ENCODE measurements around the gene RAP1GAP.
"Not testable (repeated sequence)": the region's sequence is repeated elsewhere in the genome, so short reads cannot be mapped to it uniquely, and the experiment has no call there.

RAP1GAP gene

DNA sequence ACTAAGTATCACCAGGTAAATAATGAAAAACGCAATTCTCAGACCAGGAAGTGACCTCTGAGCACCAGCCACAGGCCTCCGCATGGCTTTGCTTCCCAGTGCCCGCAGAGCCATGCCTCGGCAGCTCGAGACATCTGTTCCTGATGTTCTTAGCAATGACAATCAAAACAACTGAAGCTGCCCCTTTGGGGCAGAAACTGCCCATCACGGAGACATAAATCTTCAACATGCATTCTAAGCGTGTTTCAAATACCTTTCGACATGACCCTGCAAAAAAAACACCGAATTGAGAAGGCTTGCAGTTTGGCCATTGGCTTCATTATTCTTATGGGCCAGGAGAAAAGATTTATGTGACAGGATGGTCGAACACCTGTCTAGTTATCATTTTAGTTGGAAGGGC, 5.8 kb upstream of the RAP1GAP start:
- DNase-seq, result no peak

- DNase-seq, result not testable (repeated sequence)
These were observed 4.7 kb upstream of the RAP1GAP start for GRCh38 chr1:21673853-21674252.

GRCh38 chr1:21673277-21673780, 4.2 kb upstream of the RAP1GAP start:
- no peak for DNase-seq

- no peak for DNase-seq
These were observed 3.5 kb upstream of the RAP1GAP start for GRCh38 chr1:21672478-21673276.

DNA sequence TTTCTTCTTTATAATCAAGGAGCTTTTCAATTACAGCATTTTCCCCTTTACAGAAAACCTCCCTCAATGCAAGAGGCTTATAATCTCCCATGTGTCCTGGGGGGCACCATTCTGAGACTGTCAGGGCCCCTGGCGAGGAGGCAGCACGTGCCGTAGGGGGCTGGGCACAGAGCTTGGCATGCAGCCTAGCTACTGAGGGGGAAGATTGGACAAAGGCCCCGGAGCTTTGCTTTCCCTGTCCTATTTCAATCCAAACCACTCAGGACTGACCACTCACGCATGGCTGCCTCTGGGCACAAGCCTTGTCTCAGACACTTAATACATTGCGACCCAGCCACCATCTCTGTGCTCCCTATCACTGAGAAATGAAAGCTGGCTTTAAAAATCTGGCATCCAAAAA, 2.8 kb upstream of the RAP1GAP start:
- no peak for DNase-seq

DNA sequence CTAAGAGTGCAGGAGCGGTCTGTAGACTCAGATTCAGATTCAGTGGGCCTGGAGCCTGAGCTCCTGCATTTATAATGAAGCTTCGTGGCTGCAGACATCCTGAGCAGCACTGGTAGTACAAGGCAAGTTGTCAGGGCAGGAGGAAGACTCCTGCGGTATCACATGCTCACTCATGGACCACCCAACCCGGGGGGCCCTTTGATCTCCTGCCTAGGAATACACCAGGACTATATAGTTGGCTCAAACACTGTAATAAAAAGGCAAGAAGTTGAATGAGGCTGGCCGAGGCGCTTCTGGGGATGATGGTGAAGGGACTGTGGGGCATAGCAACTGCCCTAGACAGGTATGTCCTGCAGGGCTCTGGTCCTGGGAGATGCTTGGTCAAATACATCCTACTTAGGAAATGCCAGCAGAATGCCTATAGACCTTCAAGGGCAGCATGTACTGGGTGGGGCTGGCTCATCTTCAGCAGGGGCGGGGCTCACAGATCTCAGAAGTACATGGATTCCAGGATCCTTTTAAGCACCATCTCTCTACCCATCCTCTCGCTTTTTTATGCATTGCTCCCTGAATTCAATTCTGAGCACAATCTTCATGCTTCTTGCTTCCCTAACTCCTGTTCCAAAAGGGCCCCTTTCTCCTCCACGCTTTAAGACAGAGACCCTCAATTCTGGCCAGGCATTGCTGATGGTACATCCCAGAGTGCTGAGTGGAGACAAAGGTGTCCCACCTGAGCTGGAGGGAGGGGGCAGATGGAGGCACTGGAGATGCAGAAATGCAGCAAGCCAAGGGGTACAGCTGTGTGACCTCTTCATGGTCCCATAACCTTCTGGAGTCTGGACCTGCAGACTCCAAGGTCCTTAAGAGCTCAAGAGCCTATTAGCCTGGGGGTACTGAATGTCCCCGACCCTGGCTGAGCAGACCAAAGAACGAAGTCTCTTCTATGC, 2.1 kb upstream of the RAP1GAP start:
- DNase-seq, result no peak

DNA sequence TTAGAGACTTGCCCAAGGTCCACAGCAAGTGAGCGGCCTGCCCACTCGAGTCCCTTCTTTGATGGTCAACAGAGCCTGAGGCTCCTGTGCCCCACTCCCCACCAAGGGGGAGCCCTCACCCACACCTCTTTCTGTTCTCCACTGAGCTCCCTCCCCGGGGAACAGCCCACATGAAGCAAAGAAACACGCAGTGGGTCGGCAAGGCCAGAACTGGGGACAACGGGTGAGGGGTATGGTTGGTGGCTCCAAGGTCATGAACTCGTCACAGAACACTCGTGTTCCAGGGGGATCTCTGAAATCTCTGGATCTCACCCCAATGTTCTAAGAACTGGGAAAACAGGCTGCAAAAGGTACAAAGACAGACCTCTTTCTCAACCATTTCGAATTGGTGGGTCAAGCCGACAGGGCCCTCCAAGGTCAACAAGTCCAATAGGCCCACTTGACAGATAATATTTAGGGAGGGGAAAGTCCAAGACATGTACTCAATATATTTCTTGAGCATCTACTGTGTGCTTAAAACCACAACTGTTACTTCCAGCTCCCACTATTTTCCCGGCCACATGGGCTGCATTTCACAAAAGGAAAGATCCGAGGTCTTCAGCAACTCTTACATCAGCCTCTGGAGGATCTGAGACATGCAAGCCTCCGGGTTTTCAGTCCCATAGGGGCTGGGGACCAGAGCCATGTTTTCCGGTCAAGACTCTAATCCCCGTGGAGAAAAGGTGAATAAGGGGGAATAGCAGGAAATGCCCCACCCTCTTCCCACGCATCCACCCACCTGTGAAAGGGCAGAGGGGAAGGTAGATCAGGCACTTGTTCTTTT, 1.1 kb upstream of the RAP1GAP start:
- DNase-seq, result no peak

- DNase-seq, result no peak
These were observed 253 bp downstream of the RAP1GAP start for GRCh38 chr1:21668951-21669257.

- no peak for DNase-seq
These were observed 766 bp downstream of the RAP1GAP start for GRCh38 chr1:21668232-21668950.

DNA sequence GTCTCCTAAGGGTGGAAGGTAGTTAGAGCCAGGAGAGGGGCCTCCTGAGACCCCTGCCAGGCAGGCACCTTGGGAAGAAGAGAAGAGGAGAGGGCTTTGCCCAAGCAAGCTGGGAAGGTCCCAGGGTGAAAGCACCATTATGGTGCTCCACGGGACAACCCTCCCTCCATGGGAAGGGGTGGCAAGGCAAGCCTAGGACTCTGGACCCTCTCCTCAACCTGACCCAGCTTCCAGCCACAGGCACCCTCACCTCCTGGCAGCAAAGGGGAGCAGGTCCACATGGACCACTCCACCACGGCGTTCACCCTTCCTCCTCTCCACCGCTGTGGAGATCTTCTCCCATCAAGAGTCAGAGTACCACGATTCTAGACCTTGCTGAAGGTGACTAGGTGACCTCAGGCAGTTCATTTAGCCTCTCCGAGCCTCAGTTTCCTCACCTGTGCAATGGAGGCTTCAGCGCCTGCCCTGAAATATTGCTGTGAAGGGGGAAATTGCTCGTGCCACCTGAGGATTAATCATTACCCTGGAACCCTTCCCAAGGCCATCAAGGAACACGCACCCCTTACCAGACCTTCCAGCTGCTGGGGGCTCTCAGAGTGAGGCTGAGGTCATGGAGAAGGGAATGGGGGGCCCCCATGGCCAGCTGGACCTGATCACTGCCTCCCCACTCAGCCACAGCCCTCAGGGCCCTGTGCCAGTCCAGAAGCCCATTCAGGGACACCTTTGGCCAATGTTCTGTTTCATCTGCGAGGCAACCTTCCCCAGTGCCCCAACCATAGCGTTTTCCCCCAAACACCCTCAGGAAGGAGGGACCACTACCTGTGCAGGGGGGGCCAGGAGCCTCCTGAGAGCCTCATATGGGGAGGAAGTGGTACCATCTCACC, 1.6 kb downstream of the RAP1GAP start:
- DNase-seq, result no peak

DNA sequence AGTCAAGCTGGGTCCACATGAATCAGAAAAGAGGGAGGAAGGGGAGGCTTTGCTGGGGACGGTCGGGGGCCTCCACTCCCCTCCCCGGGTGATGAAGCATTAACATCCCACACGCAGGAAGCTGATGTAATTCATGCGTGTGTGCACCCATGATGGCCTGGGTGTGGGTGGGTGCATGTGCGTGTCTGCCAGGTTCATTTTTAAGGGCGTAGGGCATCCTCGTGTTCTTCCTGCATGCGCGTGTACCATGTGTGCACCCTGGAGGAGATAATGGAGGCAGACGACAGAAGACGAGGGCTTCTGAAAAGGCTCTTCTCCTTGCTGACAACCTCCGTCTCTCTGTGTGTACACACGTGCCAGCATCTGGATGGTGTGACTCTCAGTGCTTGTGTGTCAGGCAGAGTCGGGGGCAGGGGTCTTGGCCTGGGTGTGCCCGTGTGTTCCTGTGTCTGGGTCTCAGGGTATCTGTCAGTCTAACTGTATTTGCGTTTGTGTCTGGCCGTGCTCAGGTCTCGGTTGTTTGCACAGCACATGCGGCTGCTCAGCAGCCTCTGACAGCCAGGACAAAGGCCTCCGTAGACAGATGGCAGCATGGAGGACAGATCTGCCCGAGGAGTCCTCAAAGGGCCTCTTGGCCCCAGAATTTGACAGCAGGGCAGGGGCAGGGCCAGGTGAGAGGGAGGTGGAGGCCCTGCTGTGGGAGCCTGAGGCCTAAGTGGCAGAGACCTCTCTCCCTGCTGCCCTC, 2.4 kb downstream of the RAP1GAP start:
- DNase-seq, result no peak

DNA sequence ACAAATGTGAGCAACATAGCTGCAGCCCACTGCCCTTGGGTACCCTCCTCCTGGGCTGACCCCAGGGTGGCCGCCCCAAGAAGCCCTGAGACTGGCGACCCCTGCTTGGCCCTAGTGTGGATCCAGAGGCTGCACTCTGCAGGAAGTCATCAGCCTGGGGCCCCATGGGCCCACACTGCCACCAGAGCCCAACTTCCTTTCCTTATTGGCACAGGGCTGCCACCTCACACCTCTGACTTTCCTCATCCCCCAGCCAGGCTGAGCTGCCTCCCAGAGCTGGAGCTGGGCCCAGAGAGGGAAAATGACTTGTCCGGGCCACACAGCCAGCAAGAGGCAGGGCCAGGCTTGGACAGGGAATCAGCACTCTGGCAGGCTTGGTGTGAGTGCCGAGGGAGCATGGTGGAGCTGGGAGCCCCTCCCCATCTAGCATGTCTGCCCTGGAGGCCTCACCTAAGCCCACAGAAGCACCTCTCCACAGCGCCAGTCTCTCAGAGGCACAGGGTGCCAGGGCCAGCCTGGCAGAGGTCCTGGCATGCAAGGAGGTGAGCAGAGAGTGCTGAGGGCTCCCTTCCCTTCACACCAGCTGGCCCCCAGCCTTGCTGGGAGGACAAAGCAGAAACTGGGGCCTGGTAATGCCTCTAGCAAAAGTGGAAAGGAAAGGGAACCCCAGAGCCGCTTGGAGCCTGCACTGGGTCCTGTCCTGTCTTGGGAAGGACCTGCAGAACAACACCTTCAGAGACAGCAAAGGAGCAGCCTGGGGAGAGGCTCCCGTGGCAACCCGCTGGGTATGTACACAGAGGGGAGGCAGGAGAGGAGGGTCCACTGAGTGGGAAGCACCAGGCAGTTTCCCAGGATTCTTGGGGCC, 3.2 kb downstream of the RAP1GAP start:
- DNase-seq, result no peak

- DNase-seq, result no peak
These were observed 4.2 kb downstream of the RAP1GAP start for GRCh38 chr1:21664806-21665588.

DNA sequence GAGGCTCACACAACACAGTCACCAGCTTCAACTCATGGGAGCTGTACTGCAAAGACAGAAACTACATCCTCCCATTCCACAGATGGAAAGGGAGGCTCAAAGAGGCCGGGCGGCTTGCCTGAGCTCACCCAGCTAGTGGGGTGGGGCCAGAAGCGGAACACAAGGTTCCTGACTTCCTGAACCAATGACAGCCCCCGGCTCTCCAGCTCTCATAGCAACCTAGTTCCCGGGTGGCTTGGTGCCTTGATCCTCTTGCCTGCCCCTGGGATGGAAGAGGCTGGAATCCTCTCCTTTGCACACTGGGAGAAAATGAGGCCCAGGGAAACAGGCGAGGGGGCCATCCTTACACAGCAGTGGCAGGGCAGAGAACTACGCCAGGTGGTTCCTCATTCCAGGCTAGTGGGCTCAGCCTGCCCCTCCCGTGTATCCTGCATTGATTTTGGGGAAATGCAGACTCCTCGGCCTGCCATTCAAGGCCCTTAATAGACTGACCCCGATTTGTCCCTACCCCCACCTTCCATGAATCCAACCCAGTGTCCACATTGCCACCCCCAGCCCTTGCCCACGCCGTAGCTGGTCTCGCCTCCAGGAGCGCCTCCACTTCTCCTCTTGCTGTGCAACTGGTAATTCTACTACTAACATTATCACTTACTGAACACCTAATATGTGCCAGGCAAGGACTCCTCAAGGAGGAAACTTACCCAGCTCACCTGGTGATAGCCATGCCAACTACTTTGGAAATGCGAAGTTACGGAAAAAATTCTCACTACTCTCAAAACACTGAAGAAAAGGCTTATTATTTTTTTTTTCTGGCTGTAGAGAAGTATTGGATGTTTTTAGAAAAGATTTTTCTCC, 5.0 kb downstream of the RAP1GAP start:
- DNase-seq, result no peak

DNA sequence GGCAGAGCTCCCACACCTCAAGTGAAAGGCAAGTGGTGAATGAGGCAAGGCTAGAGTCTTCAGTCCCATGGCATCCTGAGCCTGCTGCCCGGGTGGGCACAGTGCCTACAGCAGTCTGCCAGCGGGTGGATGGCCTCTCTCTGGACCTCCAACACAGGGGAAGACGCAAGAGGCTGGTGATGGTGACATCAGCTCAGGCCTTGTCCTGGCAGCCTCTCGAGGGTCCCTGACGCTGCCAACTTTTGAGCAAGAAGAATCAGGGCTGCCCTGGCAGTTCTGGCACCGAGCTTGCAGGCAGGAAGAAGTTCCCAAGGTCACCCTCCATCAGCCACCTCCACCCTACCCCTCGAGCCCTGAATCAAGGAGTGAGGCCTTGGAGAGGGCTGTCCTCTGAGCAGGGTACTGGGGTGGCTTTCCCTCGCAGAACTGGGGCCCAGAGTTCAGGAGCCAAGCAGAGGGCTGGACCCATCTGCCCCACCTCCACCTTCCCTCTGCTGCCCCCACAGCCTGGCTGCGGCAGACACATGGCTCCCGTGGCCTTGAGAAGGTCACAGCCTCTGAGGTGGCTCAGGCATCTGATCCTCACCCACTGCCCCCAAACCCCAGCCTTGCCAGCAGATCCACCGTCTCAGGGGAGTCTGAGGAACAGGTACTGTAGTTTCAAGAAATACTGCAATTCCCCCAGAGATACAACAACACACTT, 5.8 kb downstream of the RAP1GAP start:
- DNase-seq, result no peak

DNA sequence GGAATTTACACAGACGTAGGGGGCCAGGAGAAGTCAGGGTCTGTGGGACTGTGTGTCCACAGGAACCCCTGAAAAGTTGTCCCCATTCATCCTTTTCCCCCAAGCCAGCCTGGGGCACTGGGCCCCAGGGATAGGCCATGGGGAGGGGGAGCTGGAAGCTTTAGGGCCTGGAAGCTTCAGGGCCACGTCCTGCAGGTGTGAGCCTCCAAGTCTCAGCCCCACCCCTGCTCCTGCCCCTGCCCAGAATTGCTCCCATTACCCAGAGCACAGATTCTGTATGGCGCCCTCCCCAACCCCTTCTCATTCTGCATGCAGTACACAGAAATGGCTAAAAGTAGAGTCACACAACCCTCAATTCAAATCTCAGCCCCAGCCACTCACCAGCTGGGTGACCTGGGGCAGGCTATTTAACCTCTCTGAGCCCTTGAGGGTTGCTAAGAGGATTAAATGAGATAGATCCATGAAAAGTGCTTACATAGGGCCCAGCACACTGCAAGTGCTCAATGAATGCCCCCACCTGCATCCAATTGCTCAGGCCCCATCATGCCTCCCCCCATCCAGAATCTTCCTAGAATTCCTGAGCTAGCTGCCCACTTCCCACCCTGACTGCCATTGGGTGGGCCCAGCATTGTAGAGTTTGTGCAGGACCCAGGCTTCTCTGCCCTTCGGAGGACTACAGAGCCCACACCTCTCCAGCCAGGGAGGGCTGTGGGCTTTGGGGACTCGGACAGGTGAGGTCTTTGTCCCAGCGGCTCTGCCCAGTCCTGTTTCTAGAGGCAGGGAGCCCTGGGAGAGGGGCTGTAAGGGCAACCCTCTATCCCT, 6.5 kb downstream of the RAP1GAP start:
- DNase-seq, result no peak

Measured in NCI-H1694 (cell line).